HG03521 (cell line): ENCODE data around the gene PAFAH1B1.
A peak's percentile ranks its signal among the peaks of the same experiment; 100 is the strongest.
"Not testable (repeated sequence)": the region's sequence is repeated elsewhere in the genome, so short reads cannot be mapped to it uniquely, and the experiment has no call there.

Experiments used
- ATAC-seq: cut with Tn5 transposase; IDR thresholded peaks from one replicate; pipeline ENCODE4 v1.9.1; 2021; ENCODE audit warnings: mild to moderate bottlenecking, moderate library complexity; ENCODE audit not compliant: unreplicated experiment

PAFAH1B1 gene

DNA sequence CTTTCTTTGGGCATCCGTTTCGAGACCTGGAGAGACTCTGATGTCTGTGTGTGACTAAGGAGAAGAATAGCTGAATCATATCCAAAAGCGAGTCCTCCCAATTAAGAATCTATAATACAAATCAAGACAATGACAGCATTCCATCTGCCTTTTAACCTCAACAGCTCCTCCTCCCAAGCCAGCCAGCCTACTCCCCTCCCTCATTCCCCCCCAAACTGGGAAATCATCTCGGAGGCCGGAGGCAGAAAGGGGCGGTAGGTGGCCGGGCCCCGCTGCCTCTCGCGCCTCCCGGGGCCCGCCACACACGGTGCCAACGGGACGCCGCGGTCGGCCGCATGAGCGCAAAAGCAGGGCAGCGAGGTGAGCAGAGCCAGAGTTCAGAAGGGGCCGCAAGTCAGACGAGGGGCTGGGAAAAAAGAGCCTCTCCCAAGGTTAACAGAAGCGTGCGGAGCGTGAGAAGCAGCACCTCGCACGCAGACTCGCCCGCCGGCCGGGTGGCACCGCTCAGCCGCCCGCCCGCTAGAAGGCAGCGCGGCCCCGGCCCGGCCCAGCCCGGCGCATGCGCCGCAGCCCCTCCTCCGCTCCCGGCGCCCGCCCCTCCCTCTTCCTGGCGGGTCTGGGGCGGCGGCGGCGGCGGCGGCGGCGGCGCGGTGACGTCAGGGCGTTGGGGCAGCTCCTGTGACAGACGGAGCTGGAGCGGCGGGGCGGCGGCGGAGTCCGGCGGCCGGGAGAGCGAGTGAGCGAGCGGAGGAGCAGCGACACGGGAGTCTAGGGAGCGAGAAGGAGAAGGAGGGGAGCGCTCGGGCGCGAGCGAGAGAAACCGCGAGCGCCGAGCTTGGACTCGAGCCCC, at the start of gene PAFAH1B1:
Gene PAFAH1B1, plus strand, starts transcription at position 684 of the 850 bp plus-strand sequence. CDS start 44,635 bp downstream, outside the sequence.
- peak; percentile 80 for ATAC-seq

- ATAC-seq = no peak
Observed at GRCh38 chr17:2545393-2545792, 48.1 kb upstream of the PAFAH1B1 start.

DNA sequence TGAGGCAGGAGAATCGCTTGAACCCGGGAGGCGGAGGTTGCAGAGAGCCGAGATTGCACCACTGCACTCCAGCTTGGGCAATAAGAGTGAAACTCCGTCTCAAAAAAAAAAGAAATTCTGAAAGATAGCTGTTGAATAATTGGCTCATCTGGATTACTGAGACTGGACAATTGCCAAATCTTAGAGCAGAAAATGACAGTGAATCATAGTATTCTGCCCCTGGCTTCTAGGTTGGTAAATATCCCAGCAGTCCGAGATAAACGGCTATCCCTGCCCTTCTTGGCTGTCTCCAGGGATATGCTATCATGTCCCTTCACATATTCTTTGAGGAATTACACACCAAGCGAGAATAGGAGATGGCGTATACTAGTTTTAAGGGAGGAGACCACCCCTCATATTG, 46.3 kb upstream of the PAFAH1B1 start:
- no peak for ATAC-seq

DNA sequence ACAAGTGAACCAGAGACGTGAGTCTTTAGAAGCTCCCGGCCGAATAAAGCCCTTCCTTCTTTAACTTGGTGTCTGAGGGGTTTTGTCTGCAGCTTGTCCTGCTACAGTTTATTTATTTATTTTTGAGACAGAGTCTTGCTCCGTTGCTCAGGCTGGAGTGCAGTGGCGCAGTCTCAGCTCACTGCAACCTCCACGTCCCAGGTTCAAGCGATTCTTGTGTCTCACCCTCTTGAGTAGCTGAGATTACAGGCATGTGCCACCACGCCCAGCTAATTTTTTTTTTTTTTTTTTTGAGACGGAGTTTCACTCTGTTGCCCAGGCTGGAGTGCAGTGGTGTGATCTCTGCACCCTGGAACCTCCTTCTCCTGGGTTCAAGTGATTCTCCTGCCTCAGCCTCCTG, 45.4 kb upstream of the PAFAH1B1 start:
- not testable (repeated sequence) for ATAC-seq

GRCh38 chr17:2549392-2550211, 43.9 kb upstream of the PAFAH1B1 start:
- ATAC-seq = no peak

DNA sequence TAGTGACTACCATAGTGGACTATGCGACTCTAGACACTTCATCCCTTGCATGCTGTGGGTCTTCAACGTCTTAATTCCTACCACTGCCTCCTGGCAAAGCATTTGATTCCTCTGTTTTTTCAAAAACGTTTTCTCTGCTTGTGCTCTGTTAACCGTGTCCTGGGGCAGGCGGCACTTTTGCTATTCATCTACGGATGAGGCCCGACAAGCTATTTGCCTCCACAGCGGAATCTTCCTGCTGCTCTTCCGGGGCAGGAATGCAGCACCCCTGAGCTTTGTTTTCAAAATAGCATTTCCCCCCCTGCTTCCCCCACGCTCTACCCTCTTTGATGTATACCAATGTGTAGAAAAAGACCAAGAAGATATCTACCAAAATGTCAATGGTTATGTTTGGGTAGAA, 42.0 kb upstream of the PAFAH1B1 start:
- no peak for ATAC-seq

DNA sequence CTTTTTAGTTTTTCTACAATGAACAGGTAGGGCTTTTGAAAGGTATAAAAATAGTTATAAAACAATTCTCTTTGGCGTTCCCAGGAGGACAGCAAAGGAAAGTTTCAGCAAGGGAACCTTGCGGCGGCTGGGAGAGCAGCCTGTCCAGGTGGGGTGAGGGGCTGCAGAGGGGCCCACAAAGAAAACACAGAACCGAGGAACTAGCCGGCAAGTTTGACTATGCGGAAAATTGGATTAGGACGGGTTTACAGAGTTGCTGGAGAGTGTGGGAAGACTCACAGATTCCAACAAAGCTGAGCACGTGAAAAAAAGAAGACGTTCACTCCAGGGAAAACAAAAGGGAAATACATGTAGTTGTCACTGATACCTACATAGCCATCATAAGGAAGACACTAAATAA, 41.5 kb upstream of the PAFAH1B1 start:
- ATAC-seq = no peak

GRCh38 chr17:2560658-2561057, 32.8 kb upstream of the PAFAH1B1 start:
- ATAC-seq = no peak

GRCh38 chr17:2562162-2562858, 31.1 kb upstream of the PAFAH1B1 start:
- no peak for ATAC-seq

- ATAC-seq = no peak
Observed at GRCh38 chr17:2563061-2563460, 30.4 kb upstream of the PAFAH1B1 start.

DNA sequence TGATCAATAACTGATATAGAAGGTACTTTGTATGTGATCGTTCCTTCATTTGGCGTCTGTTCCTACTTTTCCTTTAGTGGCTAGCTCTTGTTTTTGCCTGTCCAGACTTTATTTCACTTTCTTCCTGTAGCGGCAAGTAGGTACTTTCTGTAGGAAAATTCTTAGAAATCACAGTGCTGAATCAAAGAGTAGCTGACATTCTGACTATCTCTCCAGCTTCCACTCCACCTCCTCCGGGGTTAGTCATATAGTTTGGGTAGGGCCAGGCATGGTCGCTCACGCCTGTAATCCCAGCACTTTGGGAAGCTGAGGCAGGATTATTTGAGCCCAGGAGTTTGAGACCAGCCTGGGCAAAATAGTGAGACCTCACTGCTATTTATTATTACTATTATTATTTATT, 29.9 kb upstream of the PAFAH1B1 start:
- ATAC-seq = no peak

GRCh38 chr17:2564877-2565276, 28.6 kb upstream of the PAFAH1B1 start:
- ATAC-seq = no peak

- ATAC-seq = no peak
Observed at GRCh38 chr17:2566056-2566455, 27.4 kb upstream of the PAFAH1B1 start.

DNA sequence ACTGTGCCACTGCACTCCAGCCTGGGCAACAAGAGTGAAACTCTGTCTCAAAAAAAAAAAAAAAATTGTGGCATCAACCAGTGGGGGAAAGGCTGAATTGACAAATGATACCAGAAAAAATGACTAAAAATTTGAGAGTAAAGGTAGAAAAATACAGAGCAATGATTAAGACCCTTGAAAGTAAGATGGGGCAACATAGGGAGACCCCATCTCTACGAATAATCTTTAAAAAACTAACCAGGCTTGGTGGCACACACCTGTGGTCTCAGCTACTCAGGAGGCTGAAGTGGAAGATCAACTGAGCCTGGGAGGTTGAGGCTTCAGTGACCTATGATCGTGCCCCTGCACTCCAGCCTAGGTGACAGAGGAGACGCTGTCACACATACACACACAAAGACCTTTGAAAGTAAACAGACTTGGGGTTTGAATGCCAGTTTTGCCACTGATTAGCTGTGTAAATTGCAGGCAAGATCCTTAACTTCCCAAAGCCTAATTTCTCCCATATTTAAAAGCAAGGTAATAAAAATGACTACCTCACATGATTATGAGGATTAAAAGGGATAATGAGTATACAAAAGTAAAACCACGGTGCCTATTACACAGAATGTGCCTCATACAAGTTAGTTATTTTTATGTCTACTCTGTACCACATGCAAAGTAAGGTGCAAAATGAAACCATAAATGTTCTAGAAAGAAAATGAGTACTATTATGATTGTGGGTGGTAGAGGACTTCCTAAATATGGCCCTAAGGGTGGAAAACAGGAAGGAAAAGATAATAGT, 21.7 kb upstream of the PAFAH1B1 start:
- ATAC-seq = peak; percentile 67

- not testable (repeated sequence) for ATAC-seq
Observed at GRCh38 chr17:2572304-2572609, 21.2 kb upstream of the PAFAH1B1 start.

GRCh38 chr17:2580151-2580550, 13.3 kb upstream of the PAFAH1B1 start:
- ATAC-seq = no peak

- no peak for ATAC-seq
Observed at GRCh38 chr17:2580661-2581060, 12.8 kb upstream of the PAFAH1B1 start.

GRCh38 chr17:2582493-2582892, 11.0 kb upstream of the PAFAH1B1 start:
- ATAC-seq = no peak

- no peak for ATAC-seq
Observed at GRCh38 chr17:2591040-2591640, 2.3 kb upstream of the PAFAH1B1 start.
